Colonic mucosa (tissue), 4 donors: Measurements from ENCODE around the gene LBP. TPM values are rescaled to one million over a fixed set of nuclear protein-coding genes. Genes with fewer than 3 reads are reported as not detected.

Experiments used
- DNase-seq: peaks from one replicate; pipeline ENCODE4 v3.0.0-alpha.2; 2020
- H3K27ac ChIP-seq: fragments of 200-600 bp; one replicate; pipeline ENCODE4 v1.8.0; 2021
- H3K27me3 ChIP-seq: fragments of 200-600 bp; one replicate; pipeline ENCODE4 v1.8.0; 2021
- H3K36me3 ChIP-seq: fragments of 200-600 bp; one replicate; pipeline ENCODE4 v1.8.0; 2021
- H3K4me1 ChIP-seq: fragments of 200-600 bp; one replicate; pipeline ENCODE4 v1.8.0; 2021; ENCODE audit warnings: mild to moderate bottlenecking
- H3K4me3 ChIP-seq: fragments of 200-600 bp; one replicate; pipeline ENCODE4 v1.8.0; 2021
- H3K9ac ChIP-seq, 2 donors: one replicate each; pipeline ENCODE4 v1.7.0; 2013; ENCODE audit warnings: control low read depth in 2 of 2, low read depth in 2 of 2, low read length in 2 of 2
- H3K9me3 ChIP-seq: fragments of 200-600 bp; one replicate; pipeline ENCODE4 v1.8.0; 2021
- CTCF ChIP-seq: fragments of 200-600 bp; IDR thresholded peaks from one replicate; pipeline ENCODE4 v1.8.0; 2022; ENCODE audit warnings: antibody characterized with exemption, mild to moderate bottlenecking
- intact Hi-C: fragments of 100-400 bp; cut with DNase I; formaldehyde crosslinking; loops from one replicate; pipeline ENCODE4 v1.14.1; 2022
- total RNA-seq, 2 donors: library from RNA; stranded (reverse); fragmentation: NEBNext Ultra II Directional in 1 of 2; extraction: Animal tissue kit (Norgen Biotek cat#: 25700) in 1 of 2; gene quantifications; one replicate each; pipeline ENCODE4 v1.2.1, GENCODE V29; 2021
- donor health status: healthy.
- donor health status: DM: no; HTN: no; CAD: no.
- donor health status: DM: no; HTN: no; CAD: no.

LBP gene
- total RNA-seq, 2 donors from 2014 or later, result 0.32 TPM; not detected in 1

- no peak for TF ChIP-seq CTCF
- Histone ChIP-seq H3K9ac (no peak overlapping the region), H3K4me1 (no peaks in the 10 kb centered on the region), H3K27ac (no peak overlapping the region), H3K36me3 (peaks cover 29% of the 10 kb centered on the region), H3K9me3 (no peaks in the 10 kb centered on the region), H3K4me3 (no peak overlapping the region), H3K27me3 (no peaks in the 10 kb centered on the region)
- DNase-seq, result no peak
- intact Hi-C loops, result no loop called here
Measured at GRCh38 chr20:38423541-38423940, 77.3 kb downstream of the LBP start.

- H3K36me3 ChIP-seq, result peaks cover 29% of the 10 kb centered on the region
Measured at GRCh38 chr20:38424401-38424800, 78.1 kb downstream of the LBP start.

GRCh38 chr20:38426006-38426897 is 80.0 kb downstream of the LBP start:
- intact Hi-C loops, result no loop called here
- Histone ChIP-seq H3K4me1 (no peaks in the 10 kb centered on the region), H3K27me3 (no peaks in the 10 kb centered on the region), H3K9me3 (no peaks in the 10 kb centered on the region), H3K27ac (no peak overlapping the region), H3K4me3 (no peak overlapping the region), H3K9ac (no peak overlapping the region), H3K36me3 (peaks cover 15% of the 10 kb centered on the region)
- no peak for DNase-seq
- TF ChIP-seq CTCF, result no peak

More at GRCh38 chr20:38424401-38424800, 78.1 kb downstream of the LBP start:
- Histone ChIP-seq H3K4me3 (no peak overlapping the region), H3K9ac (no peak overlapping the region), H3K4me1 (no peaks in the 10 kb centered on the region), H3K9me3 (no peaks in the 10 kb centered on the region), H3K27ac (no peak overlapping the region), H3K27me3 (no peaks in the 10 kb centered on the region)
- no peak for TF ChIP-seq CTCF
- intact Hi-C loops, result no loop called here
- DNase-seq, result no peak

Other genes with a start within 250 kb of the LBP start
- 10 to 100 TPM; 14.5 to 32.8 TPM for gene TGM2, start 181.2 kb upstream of the LBP start, total RNA-seq
- 1 to 10 TPM in 1 of 2 donors, under 1 TPM in 1; 0.40 to 3.9 TPM for gene KIAA1755, start 85.7 kb upstream of the LBP start, total RNA-seq
- gene BPI, start 42.3 kb upstream of the LBP start, total RNA-seq, result not detected
- gene SNHG17, start 88.8 kb downstream of the LBP start, total RNA-seq, result 10 to 100 TPM; 21.8 to 36.4 TPM
- 10 to 100 TPM; 30.5 to 33.7 TPM for gene RALGAPB, start 126.4 kb downstream of the LBP start, total RNA-seq
- gene ADIG, start 234.7 kb downstream of the LBP start, total RNA-seq, result not detected